HG03565 (cell line): ENCODE measurements around the gene POU3F1.

Source experiments
- ATAC-seq: cut with Tn5 transposase; IDR thresholded peaks from one replicate; pipeline ENCODE4 v1.9.1; 2021; ENCODE audit warnings: mild to moderate bottlenecking, moderate library complexity; ENCODE audit not compliant: unreplicated experiment

The POU3F1 gene

GRCh38 chr1:38074302-38074677 is 27.7 kb upstream of the POU3F1 start:
- no peak for ATAC-seq

GRCh38 chr1:38073534-38074301 is 27.1 kb upstream of the POU3F1 start:
- ATAC-seq, result no peak

- no peak for ATAC-seq
These were observed 26.3 kb upstream of the POU3F1 start for GRCh38 chr1:38072858-38073257.

GRCh38 chr1:38071312-38072256 is 25.0 kb upstream of the POU3F1 start:
- no peak for ATAC-seq

- ATAC-seq, result no peak
These were observed 22.4 kb upstream of the POU3F1 start for GRCh38 chr1:38068980-38069340.

- no peak for ATAC-seq
These were observed 21.8 kb upstream of the POU3F1 start for GRCh38 chr1:38068220-38068979.

- ATAC-seq, result no peak
These were observed 17.8 kb upstream of the POU3F1 start for GRCh38 chr1:38064197-38064903.

GRCh38 chr1:38063616-38064015 is 17.0 kb upstream of the POU3F1 start:
- ATAC-seq, result no peak

GRCh38 chr1:38062361-38063288 is 16.0 kb upstream of the POU3F1 start:
- no peak for ATAC-seq

GRCh38 chr1:38061883-38062328 is 15.3 kb upstream of the POU3F1 start:
- no peak for ATAC-seq

- no peak for ATAC-seq
These were observed 14.7 kb upstream of the POU3F1 start for GRCh38 chr1:38061290-38061689.

- no peak for ATAC-seq
These were observed 13.9 kb upstream of the POU3F1 start for GRCh38 chr1:38060498-38060897.

GRCh38 chr1:38059635-38060250 is 13.2 kb upstream of the POU3F1 start:
- ATAC-seq, result no peak

GRCh38 chr1:38055965-38056364 is 9.4 kb upstream of the POU3F1 start:
- no peak for ATAC-seq

- ATAC-seq, result no peak
These were observed 8.8 kb upstream of the POU3F1 start for GRCh38 chr1:38055398-38055797.

GRCh38 chr1:38053416-38054091 is 7.0 kb upstream of the POU3F1 start:
- ATAC-seq, result no peak

GRCh38 chr1:38052750-38053415 is 6.3 kb upstream of the POU3F1 start:
- peak; percentile 38 for ATAC-seq

GRCh38 chr1:38051079-38051543 is 4.5 kb upstream of the POU3F1 start:
- ATAC-seq, result no peak
